ENCODE measurements around the gene FOXQ1.

FOXQ1 gene

DNA sequence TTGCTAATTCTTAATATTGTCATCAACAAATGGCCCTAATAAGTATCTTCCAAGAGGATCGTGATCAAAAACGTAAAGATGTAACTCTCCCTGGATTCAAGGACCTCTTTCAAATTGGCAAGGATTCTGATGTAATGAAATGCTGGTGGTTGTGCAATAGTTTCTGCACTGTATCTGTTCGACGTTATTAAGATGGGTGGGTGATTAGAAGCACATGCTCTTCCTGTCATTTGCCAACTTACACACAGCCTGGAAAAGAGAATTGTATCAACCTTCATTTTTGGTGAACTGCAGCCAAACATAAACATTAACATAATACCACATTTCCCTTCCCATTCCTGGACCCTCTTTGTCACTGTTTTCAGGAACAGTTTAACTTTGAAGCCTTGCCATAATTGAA lies 9.8 kb downstream of the FOXQ1 start:
- H3K4me3 ChIP-seq (replicated peaks in 1 of 2; ENCODE audit: low read depth in 2 of 2, low read length in 2 of 2) = no peak overlapping the region
- peak in 1 of 2 donors; percentile 63 for DNase-seq (ENCODE audit: low read depth in 2 of 2)
- TF ChIP-seq, protein P1, sequence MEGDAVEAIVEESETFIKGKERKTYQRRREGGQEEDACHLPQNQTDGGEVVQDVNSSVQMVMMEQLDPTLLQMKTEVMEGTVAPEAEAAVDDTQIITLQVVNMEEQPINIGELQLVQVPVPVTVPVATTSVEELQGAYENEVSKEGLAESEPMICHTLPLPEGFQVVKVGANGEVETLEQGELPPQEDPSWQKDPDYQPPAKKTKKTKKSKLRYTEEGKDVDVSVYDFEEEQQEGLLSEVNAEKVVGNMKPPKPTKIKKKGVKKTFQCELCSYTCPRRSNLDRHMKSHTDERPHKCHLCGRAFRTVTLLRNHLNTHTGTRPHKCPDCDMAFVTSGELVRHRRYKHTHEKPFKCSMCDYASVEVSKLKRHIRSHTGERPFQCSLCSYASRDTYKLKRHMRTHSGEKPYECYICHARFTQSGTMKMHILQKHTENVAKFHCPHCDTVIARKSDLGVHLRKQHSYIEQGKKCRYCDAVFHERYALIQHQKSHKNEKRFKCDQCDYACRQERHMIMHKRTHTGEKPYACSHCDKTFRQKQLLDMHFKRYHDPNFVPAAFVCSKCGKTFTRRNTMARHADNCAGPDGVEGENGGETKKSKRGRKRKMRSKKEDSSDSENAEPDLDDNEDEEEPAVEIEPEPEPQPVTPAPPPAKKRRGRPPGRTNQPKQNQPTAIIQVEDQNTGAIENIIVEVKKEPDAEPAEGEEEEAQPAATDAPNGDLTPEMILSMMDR (IDR thresholded peaks at IDR 0.05; ENCODE audit: low read depth, low read length) = no peak

DNA sequence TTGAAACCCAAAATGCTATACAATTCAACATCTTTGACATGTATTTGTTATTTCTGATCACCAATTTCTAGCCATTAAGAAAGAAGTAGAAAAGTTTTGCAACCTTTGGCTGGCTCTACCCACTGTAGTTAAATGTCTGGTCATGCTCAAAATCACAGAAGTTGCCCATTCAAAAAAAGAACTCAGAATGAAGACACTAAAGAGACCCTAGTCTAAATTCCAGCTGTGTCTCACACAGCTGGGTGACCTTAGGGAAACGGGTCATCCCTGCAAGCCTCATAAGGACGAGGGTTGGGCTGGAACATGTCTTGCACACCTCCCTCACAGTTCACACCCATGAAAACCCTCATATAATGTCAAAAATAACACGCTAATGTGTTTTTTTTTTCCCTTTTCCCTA lies 10.3 kb downstream of the FOXQ1 start:
- DNase-seq (ENCODE audit: low read depth in 2 of 2) = no peak
- TF ChIP-seq, protein P1 (IDR thresholded peaks at IDR 0.05; ENCODE audit: low read depth, low read length) = no peak
- H3K4me3 ChIP-seq (replicated peaks in 1 of 2; ENCODE audit: low read depth in 2 of 2, low read length in 2 of 2) = no peak overlapping the region

DNA sequence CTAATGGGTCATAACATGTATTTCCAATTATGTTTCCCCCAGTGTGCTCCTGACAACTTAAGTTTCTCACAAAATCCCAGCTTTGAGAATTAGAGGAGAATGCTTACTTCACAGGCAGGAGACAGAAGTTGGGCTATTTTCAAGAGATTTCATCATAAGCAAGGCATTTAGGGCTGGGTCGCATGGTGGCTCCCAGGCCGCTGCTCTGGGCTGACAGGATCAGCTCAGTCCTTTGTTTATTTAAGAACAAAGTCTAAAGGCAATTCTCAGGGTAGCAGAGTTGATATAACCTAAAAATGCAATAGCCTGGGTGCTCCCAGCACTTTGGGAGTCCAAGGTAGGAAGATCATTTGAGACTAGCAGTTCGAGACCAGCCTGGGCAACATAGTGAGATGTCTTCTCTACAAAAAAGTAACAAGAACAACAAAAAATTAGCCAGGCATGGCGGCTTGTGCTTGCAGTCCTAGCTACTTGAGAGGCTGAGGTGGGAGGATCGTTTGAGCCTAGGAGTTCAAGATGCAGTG lies 10.9 kb downstream of the FOXQ1 start:
- TF ChIP-seq, protein P1 (IDR thresholded peaks at IDR 0.05; ENCODE audit: low read depth, low read length) = no peak
- peak in 1 of 2 donors; percentile 13 for DNase-seq (ENCODE audit: low read depth in 2 of 2)
- no peak overlapping the region for H3K4me3 ChIP-seq (replicated peaks in 1 of 2; ENCODE audit: low read depth in 2 of 2, low read length in 2 of 2)

DNA sequence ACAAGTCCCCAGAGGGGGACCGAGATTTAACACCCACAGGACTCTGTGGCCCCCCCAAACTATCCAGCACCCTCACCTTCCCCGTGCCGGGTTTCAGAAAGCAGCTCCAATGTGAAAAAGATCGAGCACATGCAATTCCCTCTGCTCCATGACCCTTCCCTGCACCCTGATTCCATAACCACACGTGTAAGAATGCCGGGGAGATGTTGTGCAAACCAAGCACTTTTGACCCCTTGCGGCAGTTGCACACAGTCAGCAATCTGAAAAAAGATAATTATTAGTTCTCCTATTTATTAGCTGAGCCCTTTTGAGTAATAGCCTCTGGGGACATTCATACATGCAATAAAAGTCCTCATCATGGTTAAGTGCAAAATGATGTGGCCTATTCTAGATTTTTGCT lies 13.0 kb downstream of the FOXQ1 start:
- no peak for DNase-seq (ENCODE audit: low read depth in 2 of 2)
- TF ChIP-seq, protein P1 (IDR thresholded peaks at IDR 0.05; ENCODE audit: low read depth, low read length) = no peak
- H3K4me3 ChIP-seq (replicated peaks in 1 of 2; ENCODE audit: low read depth in 2 of 2, low read length in 2 of 2) = no peak overlapping the region

DNA sequence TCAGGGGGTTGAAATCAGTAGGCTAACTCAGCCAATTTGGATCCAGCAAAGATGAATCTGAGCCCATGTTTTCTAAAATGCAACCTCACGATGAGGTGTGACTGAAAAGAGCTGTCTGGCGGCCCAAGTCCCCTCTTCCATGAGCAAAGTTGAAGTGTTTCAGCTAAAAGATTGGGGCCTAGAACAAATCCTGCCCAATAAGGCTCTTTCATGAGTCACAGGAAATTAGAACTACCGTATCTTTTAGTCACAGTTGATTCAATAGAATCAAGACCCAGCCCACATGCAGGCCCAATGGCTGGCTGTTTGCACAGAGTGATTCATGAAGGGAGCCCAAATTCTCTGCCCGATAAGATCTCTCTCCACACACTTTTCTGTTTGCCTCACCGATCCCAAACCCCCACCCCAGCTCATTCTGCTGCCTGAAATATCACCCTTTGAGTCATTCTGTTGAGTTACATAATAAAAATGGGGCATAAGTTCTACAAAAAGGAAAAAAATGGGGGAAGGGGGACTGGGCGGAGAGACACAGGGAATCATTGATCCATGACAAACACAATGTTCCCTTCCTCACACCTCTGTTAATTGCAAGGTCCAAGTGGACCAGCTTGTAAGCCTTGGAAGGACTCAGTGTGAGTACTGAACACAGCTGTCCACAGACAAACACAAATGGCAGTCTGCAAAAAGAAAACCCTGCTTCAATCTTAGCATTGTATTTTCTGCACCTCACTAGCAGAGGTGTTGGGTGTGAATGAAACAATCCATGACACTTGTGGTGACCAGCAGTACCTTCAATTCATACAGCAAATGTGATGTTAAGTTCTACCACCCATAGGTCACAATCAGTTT lies 13.8 kb downstream of the FOXQ1 start:
- DNase-seq (ENCODE audit: low read depth in 2 of 2) = peak; percentile 64 to 83
- no peak overlapping the region for H3K4me3 ChIP-seq (replicated peaks in 1 of 2; ENCODE audit: low read depth in 2 of 2, low read length in 2 of 2)

DNA sequence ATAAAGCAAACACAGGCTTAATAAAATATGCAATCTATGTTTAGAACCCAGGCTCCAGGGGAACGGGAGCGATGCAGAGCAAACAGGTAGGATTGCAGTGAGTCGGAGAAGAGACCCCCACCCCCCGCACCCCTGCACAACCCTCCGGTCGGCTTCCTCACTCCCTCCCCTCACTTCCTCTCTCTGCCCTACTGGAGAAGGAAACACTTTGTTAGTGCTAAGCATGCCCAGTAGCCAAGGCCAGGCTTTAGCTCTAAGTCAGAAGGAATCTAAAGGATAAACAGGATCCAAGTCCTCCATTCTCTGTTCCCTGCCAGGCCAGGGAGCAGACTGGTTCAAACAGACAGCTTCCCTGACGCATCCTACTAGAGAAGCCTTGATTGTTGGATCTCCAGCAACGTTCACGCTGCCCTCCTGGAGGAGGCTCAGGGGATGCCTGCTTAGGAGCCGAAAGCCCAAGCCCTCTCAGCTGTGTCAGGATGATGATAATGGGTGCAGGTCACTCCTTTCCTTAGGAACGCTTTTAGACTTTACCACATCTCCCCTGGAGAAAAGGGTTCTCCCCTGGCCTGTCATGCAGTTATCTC lies 14.7 kb downstream of the FOXQ1 start:
- DNase-seq (ENCODE audit: low read depth in 2 of 2) = no peak
- TF ChIP-seq, protein P1 (IDR thresholded peaks at IDR 0.05; ENCODE audit: low read depth, low read length) = no peak
- no peak overlapping the region for H3K4me3 ChIP-seq (replicated peaks in 1 of 2; ENCODE audit: low read depth in 2 of 2, low read length in 2 of 2)

More for the DNA sequence above, 13.8 kb downstream of the FOXQ1 start:
- TF ChIP-seq, protein P1 (IDR thresholded peaks at IDR 0.05; ENCODE audit: low read depth, low read length) = no peak
